ENCODE measurements around the gene TOB1.

The TOB1 gene

DNA sequence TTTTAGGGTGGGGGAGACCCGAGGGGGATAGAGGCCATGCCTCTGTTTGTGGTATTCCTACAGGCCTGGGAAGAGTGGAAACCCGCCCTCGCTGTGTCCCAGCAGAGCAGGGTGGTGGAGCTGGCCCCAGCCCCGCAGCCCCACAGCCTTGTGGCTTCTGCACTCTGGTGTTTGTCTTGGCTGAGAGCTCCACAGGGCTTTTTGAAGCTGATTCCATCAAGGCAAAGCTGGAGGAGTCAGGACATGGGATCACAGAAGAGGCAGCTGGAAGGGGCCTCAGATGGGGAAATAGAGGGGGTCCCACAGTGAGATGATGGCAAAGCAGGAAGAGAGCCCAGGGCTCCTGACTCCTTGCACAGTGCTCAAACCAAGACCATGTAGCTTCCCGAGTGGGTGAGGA is 35.8 kb downstream of the TOB1 start:
- no peak for DNase-seq

- DNase-seq, result no peak
Observed at GRCh38 chr17:50829332-50829731, 36.8 kb downstream of the TOB1 start.

- DNase-seq, result no peak
Observed at GRCh38 chr17:50828508-50829170, 37.5 kb downstream of the TOB1 start.

DNA sequence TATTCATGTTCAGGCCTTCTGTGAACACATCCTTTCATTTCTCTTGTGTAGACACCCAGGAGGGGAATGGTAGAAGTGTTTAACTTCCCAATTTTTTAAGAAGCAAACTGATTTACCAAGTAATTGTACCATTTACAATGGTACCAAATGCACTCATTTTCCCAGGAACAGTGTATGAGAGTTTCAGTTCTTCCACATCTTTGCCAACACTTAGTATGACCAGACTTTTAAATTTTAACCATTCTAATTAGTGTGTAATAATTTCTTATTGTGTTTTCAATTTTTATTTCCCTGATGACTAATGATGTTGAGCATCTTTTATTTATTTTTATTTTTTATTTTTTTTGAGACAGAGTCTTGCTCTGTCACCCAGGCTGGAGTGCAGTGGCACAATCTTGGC is 41.0 kb downstream of the TOB1 start:
- DNase-seq, result no peak

DNA sequence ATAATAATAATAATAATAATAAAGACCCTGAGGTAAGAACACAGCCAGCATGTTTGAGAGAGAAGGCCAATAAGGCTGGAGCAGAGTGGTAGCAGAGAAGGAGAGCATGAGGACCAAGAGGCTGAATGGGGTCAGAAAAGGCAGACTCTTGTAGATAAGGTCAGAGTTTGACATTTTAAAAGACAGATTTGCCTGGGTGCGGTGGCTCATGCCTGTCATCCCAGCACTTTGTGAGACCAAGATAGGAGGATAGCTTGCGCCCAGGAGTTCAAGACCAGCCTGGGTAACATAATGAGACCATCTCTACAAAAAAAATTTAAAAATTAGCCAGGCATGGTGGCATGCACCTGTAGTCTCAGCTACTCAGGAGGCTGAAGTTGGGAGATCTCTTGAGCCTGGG is 41.7 kb downstream of the TOB1 start:
- DNase-seq, result no peak

GRCh38 chr17:50822550-50822949 is 43.6 kb downstream of the TOB1 start:
- DNase-seq, result no peak

- no peak for DNase-seq
Observed at GRCh38 chr17:50820651-50821050, 45.5 kb downstream of the TOB1 start.

- no peak for DNase-seq
Observed at GRCh38 chr17:50818921-50819657, 47.1 kb downstream of the TOB1 start.

DNA sequence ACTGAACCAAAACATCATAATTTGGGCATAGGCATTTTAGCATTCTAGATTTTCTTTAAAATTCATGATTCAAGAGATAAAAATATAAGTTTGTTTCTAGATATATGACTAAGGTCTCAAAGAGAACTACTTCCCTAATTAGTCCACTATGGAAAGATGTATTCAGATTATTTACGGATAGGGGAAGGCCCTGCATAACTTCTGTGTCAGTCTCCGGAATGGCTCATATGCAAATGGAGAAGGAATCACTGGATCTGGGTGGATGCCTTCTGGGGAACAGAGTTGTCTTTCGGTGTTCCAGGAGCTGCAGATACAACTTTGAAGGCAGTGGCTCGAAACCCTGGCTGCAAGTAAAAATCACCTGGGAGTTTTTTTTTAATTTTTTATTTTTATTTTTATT is 47.9 kb downstream of the TOB1 start:
- DNase-seq, result no peak

DNA sequence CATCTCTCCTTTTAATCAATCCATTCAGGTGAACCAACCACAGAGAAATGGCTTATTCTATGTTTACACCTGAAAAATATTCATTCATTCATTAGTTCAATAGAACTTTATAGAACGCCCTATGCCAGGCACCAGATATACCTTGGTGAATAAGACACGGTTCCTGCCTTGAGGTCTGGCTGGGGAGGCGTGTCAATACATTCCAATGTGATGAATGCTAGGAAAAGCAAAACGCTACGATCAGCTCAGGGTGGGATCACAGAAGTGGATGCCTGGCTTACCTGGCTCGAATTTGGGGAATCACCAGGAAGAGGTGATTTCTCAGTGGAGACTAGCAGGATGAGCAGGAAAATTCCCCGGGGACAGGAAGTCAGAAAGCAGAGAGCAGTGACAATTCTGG is 48.3 kb downstream of the TOB1 start:
- no peak for DNase-seq

GRCh38 chr17:50816771-50817751 is 49.1 kb downstream of the TOB1 start:
- DNase-seq, result peak; percentile 21 to 46 (median 42)

GRCh38 chr17:50816271-50816670 is 49.9 kb downstream of the TOB1 start:
- DNase-seq, result no peak

DNA sequence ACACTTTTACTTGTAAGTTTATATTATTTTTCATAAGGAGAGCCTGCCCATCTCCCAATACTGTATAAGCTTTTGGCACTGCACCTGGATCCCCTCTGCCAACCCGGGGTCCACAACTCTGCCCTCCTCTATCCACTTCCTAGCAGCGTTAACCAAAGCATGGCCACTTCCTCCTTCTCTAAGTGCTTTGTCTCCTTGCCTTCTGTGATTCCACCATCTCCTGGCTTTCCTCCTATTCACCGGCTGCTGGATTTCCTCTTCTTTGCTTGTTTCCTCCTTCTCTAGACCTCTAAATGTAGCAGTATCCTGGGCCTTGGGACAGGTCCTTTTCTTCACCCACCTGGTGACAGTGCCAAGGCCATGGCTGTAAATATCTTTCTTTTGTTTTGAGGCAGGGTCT is 50.8 kb downstream of the TOB1 start:
- no peak for DNase-seq

DNA sequence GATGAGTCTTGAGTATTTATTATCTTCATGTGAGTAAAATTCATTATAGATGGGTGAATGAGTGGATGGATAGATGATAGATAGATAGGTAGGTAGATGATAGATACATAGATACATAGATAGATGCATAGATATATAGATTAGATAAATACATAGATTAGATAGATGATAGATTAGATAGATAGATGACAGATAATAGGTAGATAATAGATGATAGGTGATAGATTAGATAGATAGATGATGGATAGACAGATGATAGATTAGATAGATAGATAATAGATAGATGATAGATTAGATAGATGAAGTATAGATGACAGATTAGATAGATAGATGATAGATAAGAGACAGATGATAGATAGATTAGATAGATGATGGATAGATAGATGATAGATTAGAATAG is 52.6 kb downstream of the TOB1 start:
- no peak for DNase-seq

All from activated CD4-positive, CD25-positive, alpha-beta regulatory T cell (primary cell).